HG02885 (cell line): ENCODE results near the gene SLC18B1.
"Not testable (repeated sequence)": the region's sequence is repeated elsewhere in the genome, so short reads cannot be mapped to it uniquely, and the experiment has no call there.

ENCODE experiments used
- ATAC-seq: cut with Tn5 transposase; IDR thresholded peaks from one replicate; pipeline ENCODE4 v1.9.1; 2021; ENCODE audit warnings: mild to moderate bottlenecking; ENCODE audit not compliant: unreplicated experiment, poor library complexity

The SLC18B1 gene

DNA sequence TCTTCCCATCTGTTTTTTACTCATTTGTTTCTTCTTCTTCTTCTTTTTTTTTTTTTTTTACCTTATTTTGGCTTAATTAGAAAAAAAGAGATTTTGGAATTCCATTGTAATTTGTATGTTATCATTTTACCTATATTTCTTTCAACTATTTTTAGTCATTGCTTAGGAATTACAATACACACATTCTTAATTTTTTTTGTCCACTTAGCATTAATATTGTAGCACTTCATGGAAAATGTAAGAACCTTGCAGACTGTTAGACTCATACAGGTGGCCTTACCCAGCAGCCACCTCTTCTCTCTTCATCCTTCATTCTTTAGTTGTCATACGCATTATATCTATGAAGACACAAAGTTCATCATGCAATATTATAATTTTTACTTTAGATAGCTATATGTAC, 5.8 kb upstream of the SLC18B1 start:
- ATAC-seq, result no peak

DNA sequence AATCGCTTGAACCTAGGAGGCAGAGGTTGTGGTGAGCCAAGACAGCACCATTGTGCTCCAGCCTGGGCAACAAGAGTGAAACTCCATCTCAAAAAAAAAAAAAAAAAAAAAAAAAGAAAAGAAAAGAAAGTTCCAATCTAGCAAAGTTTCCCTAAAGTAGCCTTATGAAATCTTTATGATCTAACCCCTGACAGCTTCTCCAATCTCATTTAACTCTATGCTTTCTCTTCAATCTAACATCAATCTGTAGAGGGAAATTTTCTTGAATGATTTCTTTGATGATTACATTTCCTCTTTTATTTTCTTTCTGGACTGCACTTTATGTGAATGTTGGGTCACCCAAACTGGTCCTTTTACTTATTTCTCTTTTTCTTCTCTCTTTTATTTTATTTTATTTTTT, 2.2 kb upstream of the SLC18B1 start:
- no peak for ATAC-seq

DNA sequence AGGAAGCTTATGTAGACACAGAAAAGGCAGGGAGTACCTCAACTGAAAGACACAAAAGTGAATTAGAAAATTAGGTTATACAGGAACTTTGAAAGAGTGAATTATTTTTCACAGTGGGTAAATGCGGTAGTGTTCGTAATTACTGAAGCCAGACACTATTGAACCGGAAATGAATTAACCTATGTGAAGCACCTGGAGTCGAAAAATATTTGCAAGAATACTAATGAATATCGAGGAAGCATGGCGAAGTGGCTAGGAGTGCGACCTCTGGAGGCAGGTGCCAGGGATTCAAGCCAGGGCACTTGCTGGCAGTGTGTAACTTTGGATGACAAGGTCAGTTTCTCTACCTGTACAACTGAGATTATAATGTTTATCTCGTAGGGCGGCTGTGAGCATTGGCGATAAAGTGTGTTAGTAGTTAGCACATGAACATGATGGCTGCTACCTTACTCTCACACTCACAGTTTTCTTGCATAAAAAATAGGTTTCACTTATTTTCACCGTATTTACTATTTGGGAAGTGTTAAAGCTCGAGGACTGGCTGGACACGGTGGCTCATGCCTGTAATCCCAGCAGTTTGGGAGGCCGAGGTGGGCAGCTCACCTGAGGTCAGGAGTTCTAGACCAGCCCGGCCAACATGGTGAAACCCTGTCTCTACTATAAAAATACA, 567 bp upstream of the SLC18B1 start:
- ATAC-seq, result peak; percentile 86

DNA sequence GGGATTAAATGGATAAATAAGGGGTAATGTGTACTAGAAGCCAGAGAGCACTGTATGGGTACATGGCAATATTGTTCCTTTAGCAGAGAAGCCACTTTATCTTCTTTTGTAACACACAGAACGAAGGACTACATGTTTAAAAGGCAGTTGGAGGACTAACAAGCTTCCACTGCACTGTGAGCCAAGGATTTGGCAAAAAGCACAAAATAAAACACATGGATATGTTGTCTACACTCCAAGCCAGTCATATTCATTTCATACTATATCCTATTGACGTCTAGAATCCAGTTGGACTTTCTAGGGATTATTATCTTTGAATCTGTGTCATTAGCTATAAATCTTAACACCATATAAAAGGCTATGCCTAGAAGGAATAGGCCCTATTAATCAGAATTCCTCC, 3.0 kb downstream of the SLC18B1 start:
- no peak for ATAC-seq

DNA sequence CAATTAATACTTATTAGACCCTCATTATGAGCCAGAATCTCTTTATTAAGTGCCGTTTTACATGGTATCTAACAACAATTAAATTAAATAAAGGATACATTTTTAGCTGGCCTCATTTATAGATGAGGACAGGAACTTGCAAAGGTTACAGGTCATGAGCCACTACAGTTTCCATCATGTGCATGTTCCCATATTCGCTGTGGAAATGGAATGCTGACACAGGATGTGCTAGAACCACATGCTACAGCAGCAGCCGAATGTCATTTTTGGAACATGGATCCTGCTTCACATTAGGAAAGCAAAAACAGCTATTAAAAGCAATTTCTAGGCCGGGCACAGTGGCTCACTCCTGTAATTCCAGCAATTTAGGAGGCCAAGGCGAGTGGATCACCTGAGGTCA, 5.9 kb downstream of the SLC18B1 start:
- ATAC-seq, result no peak

DNA sequence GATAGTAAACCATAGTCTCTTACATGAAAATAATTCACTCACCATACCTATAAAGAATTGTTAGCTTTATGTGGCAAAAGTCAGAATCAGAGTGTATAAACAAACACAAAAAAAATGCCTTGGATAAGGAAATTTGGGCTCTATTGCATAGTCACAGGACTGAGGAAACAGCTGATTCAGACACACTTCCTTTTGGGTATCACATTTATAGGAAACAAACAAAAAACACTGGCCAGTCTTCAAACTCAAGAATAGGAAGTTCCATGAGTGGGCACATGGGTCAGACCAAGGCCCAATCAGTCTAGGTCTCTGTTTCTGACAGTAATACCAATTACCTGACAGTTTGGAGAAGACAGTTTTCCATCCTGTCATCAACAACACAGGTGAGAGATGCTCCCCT, 8.0 kb downstream of the SLC18B1 start:
- no peak for ATAC-seq

DNA sequence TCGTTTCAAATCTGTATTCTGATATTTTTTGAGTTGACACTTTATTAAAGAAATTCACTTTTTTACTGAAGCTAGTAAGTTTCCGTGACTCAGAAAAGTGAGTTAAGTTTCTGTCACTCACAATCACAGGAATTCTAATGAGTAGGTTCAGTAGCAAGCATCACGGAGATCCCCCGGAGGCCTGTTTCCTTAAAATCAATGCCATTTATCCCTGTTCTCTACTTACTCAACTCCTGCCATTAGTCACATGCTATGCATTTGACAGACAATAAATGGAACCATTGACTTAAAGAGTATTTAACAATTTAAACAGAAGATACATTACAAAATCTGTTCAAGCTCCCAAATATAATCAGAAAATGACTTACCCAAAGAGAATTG, 9.1 kb downstream of the SLC18B1 start:
- ATAC-seq, result no peak

DNA sequence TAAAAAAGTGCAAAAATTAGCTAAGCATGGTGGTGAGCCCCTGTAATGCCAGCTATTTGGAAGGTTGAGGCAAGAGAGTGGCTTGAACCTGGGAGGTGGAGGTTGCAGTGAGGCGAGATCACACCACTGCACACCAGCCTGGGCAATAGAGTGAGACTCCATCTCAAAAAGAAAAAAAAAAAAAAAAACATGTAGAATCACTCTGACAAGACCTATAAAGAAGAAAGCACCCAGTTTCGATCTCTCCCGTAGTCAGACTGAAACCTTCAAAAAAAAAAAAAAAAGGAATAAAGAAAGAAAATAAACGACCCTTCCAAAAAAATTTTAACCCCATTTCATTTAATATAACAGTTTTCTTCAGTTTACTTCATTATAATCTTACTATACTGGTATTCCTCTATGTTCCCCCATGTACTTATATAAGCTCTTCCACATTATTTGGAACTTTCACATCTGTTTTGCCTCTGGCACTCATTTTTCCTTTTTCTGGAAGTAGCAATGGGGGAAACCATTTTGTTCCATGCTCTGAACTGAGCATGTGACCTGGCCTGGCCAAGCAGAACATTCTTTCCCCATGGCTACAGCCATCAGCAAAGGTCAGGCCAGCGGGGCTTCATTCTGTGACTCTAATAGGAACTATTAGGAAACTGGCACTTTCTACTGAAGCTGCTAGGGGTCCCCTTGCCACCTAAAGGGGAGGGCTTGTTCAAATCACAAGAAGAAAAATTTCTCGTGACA, 9.6 kb downstream of the SLC18B1 start:
- peak; percentile 74 for ATAC-seq

DNA sequence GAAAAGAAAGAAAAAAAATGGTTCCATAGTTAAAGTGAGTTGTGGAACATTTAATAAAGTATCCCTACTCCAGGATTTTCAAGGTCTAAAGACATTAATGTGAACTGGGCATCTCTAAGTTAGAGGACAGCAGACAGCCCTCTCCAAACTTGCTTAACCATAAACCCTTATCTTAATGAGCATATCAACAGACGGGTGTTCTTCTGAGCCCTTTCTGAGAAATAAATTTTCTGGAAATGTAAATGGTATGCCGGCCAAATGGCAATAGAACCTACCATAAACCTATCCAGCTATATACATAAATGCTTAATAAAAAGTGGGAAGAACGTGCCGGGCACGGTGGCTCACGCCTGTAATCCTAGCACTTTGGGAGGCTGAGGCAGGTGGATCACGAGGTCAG, 12.5 kb downstream of the SLC18B1 start:
- ATAC-seq, result no peak

DNA sequence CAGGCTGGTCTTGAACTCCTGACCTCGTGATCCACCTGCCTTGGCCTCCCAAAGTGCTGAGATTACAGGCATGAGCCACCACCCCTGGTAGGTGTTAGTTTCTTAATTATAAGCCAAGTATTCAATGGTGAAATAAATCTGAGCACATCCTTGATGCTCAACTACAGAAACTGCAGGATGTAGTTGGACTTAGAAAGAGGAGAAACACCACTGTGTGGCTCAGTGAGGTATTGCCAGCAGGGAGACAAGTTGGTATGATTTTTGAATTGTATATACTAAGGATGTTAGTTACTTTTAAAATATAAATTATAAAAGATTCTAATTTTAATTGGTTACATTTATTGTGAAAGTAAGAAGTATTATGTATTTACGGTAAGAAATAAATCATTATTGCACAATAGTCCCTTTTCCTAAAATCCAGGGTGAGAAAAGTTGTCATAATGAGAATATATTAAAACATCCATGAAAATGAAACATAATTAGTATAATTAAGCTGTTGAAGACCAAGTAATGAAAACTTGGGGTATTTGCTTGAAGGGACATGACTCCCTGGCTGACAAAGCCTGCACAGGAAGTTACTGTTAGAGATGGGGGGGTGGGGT, 17.6 kb downstream of the SLC18B1 start:
- no peak for ATAC-seq

DNA sequence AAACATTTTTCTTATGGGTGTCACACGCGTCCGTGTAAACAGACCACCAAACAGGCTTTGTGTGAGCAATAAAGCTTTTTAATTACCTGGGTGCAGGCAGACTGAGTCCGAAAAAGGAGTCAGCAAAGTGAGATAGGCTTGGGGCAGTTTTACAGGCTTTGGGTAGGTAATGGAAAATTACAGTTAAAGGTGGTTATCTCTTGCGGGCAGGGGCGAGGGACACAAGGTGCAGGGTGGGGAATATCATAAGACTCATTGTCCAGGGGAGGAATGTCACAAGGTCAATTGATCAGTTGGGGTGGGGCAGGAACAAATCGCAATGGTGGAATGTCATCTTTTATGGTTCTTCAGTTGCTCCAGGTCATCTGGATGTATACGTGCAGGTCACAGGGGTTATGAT, 20.6 kb downstream of the SLC18B1 start:
- ATAC-seq, result not testable (repeated sequence)

DNA sequence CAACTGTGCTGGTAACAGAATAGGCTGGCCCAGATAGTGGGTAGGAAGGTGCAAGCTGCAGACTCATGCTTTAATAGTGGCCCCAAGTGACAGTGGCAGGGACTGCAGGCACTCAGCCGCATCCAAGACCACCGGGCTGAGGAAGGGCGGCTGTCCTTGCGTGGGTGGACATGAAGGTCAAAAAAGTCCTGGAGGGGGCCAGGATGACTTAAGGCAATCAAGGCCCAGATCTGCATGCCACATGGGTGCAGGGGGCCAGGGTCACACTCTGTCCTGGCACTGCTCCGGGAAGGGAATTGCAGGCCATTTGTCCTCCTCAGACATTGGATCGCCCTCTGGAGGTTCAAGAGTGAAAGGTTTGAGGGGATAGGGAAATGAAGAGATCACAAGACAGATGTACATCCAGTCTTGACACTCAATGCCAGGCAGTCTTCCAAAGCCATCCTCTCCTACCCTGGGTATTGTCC, 30.4 kb downstream of the SLC18B1 start:
- peak; percentile 79 for ATAC-seq

DNA sequence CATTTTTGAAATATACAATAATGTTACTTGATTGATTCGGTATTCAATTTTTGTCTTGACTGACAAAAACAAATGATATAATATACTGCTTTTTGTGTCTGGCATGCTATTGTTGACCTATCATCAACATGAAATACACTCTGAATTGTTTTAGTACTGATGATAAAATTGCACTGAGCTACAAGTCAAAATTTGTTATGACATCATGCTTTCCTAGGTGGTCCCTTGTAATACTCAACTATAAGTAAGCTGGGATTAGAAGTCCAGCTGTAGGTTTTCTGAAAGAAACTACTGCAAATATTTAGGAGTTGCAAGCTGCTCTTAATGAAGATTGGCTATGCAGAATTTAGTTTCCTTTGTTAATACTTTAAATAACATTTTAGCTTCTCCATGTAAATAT, 32.9 kb downstream of the SLC18B1 start:
- no peak for ATAC-seq

DNA sequence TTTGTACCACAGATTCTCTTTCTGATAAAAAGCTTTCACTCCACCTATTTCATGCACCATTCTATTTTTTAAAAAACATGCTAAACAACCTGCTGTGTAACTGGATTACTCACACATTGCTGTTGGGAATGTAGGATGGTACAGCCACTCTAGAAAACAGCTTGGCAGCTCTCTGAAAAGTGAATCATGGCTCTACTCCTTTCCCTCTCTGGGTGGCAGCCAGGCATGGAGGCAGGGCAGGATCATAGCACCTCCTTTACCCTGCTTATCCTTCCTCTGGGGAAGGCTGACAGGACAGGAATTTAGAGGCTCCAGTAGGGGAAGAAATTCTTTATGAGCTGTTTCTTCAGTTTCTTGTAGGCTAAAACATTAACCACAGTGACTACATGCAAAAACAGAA, 34.1 kb downstream of the SLC18B1 start:
- ATAC-seq, result no peak

DNA sequence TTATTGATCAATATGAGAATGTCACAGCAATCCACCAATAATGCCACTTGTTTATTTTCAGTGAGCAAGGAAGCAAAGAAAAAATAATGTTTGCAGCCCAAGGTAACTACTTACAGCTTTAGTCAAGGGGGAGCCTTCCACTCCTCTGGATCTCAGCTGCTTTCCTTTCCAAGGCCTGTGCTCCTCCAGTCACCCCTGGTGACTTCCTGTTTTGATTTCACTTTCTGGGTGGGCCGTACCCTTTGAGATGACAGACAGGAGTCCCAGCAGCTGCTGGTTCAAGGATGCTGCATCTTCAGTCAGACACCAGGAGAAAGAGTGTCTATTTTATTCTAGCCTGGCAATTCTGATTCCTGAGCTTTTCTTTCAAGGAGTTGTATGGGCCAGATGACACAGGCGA, 35.2 kb downstream of the SLC18B1 start:
- ATAC-seq, result peak; percentile 92

DNA sequence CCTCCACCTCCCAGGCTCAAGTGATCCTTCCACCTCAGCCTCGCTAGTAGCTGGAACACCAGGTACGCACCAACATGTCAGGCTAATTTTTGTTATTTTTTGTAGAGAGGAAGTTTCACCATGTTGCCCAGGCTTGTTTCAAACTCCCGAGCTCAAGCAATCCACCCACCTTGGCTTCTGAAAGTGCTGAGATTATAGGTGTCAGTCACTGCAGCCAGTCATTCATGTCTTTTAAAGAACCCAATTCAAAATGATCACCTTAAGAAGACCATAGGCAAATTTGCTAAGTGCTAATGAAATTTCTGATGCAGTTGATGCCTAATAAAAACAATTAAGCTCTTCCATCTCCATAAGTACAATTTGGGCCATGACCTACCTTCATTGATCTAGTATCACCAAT, 38.2 kb downstream of the SLC18B1 start:
- peak; percentile 27 for ATAC-seq

DNA sequence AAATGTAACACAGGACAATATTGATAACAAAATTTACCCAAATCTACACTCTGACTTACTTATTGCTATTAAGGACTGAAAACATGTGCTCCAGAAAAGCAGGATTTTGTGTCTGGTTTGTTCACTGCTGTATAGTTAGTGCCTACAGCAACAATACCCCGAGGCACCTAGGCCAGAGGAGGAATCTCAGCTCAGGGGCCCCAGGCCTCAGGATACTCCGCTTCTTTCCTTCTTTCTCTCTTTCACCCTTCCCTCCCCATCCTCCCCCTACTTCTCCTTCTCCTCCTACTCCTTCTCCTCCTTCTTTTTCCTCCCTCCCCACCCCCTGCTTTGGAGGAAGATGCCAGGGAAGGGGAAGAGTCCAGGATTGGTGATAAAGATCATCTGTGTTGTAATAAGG, 39.7 kb downstream of the SLC18B1 start:
- no peak for ATAC-seq

DNA sequence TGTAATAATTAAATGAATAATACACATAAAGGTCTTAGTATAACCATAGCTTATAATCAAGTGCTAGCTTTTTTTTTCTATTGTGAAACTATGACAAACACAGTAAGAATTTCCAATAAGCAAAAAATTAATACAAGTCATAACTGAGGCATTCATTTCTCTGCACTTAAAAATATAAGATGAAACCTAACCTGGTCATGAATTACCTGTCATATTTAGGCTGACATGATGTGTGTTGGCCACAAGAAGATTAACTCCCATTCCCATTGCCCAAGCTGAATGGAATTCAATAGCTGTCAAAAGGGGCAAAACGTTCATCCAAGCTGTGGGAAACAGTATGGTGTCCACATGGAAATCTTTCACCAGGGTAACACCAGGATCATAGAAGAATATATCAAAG, 46.2 kb downstream of the SLC18B1 start:
- no peak for ATAC-seq

DNA sequence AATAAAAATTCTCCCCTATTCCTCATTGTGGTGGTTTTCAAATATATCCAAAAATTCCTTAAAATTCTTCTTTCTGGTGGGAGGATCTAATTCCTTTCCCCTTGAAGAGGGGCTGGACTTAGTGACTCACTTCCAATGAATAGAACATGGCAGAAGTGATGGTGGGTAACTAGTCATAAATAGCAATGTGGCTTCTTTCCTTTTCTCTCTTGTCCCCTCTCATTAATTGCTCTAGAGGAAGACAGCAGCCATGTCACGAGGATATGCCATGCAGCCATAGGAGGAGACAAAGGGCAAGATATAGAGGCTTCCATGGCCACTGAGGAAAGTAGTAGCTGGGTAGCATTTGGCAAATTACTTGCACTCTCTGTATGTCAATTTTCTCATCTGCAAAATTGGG, 46.6 kb downstream of the SLC18B1 start:
- ATAC-seq, result no peak

DNA sequence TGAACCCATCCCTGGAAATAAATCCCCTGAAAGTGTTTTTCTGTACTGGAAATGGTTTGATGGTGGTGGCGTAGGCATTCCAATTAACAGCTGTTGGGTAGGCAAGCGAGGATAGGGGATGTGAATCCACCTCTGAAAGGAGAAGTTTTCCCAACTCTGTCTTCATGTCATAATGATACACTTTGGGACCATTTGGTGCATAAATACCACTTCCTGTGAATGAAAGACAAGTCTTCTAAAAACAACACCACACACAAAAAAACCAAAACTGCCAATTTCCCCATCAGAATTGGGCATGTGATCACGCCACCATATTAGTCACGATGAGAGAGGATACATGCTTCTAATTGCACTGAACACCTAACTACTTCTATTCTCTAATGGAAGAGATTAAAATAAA, 47.1 kb downstream of the SLC18B1 start:
- peak; percentile 30 for ATAC-seq

DNA sequence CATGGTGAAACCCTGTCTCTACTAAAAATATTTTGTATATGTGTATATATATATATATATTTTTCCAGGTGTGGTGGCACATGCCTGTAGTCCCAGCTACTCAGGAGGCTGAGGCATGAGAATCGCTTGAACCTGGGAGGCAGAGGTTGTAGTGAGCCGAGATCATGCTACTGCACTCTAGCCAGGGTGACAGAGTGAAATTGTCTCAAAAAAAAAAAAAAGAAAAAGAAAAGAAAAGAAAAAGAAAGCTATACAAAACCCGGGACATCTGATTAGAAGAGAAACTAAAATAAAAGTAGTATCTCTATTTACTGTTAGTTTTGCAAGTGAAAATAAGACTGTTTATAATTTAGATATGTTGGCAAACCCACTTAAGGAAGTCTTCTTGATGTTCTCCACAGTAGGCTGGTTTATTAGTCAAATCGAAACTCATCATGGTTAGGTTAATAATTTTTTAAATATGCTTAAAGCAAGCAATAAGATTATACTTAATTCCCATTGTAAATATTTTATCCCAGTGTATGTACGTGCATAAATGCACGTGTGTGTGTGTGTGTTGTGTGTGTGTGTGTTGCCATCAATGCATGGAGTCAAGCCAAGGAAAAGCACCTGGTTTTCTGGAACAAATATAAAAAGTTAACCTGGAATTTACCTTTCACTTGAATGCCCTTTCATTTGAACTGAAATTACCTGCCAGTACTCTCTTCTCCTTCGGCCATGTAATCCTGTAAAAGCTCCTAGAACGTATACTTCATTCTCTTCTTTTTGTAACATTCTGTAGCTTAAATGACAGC, 47.8 kb downstream of the SLC18B1 start:
- peak; percentile 85 for ATAC-seq
